GM18502 (cell line): Measurements from ENCODE around the gene CNIH3.

Source experiments
- ATAC-seq: cut with Tn5 transposase; IDR thresholded peaks from one replicate; pipeline ENCODE4 v1.9.1; 2021; ENCODE audit warnings: mild to moderate bottlenecking; ENCODE audit not compliant: unreplicated experiment, poor library complexity

CNIH3 gene

DNA sequence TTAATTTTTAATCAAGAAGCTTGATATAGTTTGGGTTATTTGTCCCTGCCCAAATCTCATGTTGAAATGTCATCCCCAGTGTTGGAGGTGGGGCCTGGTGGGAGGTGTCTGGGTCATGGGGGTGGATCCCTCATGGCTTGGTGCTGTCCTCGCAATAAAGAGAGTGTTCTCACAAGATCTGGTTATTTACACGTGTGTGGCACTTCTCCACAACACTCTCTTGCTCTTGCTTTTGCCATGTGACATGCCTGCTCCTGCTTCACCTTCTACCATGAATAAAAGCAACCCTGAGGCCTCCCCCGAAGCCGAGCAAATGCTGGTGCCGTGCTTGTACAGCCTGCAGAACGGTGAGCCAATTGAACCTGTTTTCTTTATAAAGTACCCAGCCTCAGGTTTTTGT lies 2.6 kb upstream of the CNIH3 start:
- no peak for ATAC-seq

DNA sequence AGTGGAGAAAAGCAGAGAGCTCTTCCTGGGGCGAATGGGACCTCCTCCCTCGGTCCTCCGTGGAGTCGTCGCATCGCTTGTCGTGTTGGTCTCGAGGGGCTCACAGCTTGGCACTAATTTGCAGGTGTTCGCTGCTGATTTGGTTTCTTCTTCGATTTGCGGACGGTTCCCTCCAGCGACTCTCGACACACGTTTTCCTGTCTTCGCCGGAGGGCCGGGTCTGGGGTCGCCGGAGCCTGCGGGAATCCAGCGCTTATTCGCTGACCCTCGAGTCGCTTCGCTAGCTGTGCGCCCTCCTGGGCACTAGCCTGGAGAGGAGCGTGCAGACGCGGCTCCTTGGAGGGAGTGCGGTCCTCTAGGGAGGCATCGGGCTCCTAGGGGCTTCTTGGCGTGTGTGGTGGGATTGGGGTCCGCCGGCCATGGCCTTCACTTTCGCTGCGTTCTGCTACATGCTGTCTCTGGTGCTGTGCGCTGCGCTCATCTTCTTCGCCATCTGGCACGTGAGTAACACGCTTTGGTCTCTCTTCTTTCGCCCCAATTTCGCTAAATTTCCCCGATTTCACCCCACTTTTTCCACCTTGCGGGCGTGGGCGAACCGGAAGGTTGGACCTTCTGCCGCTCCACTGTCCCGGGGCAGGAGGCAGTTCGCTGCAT lies 766 bp downstream of the CNIH3 start:
- ATAC-seq, result no peak

DNA sequence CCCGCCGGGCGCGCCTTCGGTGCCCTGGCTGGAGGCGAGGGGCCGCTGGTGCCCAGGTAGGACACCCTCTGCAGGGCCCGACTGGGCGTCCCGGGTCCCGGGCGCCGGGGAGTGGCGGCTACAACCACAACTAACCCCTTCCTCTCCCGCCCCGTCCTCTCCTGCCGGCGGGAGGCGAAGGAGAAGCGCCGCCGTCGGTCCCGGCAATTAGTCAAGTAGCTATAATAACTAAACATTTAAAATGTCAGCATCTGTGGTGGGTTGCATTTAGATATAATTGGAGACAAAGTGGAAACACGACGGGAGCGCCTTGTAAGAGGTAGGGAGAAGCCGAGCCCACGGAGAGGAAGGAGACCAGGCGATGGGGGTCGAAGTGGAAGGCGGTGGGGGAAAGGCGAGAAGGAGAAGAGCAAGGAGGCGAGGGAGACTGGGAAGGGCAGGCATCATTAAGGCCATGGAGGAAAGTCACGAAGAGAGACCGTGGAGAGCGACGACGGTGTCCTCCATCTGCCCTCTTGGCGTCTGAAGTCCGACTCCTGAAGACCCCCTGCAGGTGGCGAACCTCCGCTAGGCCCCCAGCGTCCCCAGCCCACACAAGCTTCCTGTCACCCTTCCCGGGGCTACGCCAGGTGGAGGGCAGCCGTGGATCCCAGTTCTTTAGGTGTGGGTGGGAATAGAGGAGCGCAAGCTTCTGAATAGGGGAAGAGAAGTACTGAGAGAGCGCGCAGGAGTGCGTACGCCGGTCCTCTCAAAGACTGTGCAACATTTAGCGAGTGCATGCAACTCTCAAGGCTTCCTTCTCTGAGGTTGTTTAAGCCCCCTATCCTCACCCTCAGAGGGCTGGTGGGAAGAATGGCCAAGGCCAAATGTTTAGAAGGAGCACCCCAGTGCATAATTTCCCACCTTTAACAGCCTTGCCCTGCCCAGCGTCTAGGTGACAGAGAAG lies 1.6 kb downstream of the CNIH3 start:
- no peak for ATAC-seq

DNA sequence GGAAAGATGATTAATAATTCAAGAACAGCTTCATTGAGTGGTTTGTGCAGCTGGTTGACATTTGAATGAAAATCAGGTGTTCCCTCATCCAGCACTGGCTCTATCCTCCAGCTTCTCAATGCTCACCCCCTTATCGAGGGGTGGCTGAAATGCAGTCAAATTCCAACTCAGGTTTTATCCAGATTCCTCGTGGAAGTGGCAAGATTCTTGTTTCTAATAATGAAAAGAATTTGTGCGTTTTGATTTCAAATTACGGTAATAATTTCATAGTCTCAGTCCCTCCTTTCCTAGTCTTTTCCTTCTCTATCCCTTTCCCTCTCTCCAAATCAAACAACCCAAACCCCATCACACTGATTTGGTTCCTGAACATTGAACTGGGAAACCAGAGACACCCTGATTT lies 3.1 kb downstream of the CNIH3 start:
- no peak for ATAC-seq

DNA sequence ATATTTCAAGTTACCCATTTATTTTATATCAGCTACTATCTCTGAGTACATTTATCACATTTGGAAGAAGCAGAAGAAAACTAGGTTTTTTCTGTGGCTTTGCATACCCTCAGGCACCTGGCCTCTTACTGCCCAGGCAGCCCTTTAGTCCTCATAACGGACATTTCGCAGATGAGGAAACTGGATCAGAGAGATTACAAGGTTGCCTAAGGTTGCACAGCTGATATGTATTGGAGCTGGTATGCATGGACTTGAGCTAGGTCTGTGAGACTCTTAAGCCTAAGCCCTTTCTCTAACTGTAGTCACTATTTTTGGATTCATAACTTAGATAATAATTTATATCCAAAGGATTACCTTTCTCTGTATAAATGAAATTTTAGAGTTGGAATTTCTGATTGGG lies 4.0 kb downstream of the CNIH3 start:
- no peak for ATAC-seq

DNA sequence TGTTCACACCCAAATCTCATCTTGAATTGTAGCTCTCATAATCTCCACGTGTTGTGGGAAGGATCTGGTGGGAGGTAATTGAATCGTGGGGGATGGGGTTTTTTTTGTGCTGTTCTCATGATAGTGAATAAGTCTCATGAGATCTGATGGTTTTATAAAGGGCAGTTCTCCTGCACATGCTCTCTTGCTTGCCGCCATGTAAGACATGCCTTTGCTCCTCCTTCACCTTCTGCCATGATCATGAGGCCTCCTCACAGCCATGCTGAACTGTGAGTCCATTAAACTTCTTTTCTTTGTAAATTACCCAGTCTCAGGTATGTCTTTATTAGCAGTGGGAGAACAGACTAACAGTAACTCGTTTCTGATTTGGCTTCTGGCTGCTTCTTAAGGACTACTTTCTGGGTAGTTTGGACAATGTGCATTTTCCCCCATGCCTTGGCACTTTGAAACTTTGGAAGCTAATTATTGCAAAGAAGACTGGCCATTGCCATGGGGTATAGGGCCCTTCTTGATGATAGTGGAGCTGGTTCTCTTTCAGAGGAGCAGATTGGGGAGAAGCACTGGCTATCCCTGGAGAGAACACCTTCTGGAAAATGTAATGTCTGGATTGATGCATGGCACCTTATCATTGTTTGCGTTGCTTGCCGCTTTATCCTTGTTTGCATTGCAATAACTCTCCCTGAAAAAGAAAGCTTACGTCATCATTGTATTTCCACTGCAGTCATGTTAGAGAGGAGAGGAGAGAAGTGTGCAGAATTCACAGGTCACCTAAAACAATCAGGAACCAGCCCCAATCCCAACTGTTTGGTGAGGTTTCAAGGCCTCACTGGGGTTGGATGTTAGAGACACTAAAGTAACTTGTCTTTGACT lies 5.9 kb downstream of the CNIH3 start:
- ATAC-seq, result no peak

DNA sequence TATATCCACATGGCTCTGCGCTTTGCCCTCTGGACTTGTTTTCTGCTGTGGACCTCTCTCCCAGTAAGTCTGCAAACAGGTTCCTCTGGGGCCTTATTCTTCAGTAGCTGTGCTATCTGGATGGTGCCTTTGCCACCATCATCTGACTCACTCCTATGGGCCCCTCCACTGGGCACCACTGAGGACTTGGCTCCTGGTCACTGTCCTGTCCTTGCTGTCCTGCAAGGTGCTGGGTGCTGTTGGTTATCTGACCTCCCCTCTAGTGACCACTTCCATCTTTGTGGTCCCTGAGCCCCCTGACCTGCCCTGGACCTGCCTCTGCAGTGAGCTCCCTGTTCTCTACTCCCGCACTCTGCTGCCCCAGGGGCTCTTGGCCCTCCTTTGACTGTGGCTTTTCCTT lies 6.7 kb downstream of the CNIH3 start:
- no peak for ATAC-seq

DNA sequence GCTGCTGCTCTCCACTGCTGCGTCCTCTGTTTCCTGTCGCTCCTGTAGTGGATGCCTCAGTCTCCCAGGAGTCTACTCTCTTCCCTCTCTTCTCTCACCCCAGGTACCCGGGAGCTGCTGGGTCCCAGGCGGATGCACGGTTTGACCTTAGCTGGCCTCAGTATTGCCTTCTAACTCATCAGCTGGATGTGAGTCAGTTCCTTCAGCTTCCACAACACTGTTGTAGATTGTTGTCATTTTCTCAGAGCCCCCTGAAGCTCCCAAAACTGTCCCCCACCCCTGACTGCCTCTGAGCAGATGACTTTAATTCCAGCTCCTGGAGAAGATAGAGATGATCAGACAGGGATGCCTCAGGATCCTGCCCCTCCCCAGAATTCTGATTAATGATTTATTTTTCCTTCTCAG lies 7.2 kb downstream of the CNIH3 start:
- no peak for ATAC-seq

DNA sequence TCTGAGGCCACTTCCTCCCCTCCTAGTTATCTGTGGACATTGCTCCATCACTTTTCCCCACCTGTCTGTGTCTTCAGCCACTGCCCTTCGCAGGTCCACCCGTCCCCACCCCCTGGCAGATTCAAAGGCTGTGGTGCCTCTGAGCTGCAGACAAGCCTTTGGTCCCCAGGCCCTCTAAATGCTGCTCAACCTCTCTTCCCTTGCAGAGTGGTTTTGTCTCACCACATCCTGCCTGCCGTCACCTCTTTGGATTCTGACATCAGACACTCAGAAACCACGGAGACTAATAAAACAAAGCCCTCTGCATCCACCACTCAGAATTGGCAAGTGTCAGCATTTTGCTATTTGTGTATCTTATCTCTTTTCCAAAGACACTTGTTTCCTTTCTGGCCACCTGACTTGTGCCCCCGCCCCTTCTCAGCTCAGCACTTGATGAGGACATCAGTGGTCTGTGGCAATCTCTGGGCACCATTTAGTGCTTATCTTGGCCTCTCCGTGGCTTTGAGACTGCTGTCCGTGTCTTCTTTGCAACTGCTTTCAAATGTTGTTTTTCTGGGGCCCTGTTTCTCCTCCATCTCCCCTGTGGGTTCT lies 7.7 kb downstream of the CNIH3 start:
- peak; percentile 92 for ATAC-seq

DNA sequence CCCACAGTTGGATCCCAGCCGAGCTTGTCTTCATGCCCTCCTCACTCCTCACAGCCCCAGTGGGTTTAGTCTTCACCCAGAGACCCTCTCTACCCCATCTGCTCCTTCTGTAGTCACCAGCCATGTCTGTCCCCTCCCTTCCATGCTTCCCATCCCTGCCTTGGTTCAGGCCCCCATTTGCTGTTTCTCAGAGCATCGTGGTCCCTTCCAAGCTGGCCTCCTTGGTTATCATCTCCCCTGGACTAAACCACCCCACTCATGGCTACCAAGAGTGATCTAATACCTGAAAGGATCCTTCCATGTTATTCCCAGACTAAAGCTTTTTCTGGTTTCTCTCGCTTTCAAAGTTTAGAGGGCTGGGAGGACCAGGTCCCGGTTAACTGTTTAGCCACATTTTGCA lies 8.3 kb downstream of the CNIH3 start:
- no peak for ATAC-seq

DNA sequence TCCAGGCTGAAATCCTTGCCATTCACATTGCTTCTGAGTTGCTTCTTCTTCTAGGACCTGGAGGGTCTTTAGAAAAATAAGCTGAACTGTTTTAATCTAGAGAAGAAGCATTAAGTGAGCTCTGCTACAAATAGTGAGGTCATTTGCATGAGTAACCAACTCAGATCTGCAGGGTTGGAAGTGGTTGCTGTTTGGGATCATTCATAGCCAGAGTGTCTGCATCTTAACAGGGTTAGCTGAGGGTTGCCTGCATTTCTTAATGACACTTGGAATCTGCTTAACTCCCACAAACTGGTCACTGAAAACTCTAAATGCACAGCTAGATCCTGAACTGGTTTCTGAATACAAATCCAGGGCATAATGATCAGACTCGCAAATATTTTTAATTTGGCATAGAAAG lies 9.9 kb downstream of the CNIH3 start:
- ATAC-seq, result no peak

DNA sequence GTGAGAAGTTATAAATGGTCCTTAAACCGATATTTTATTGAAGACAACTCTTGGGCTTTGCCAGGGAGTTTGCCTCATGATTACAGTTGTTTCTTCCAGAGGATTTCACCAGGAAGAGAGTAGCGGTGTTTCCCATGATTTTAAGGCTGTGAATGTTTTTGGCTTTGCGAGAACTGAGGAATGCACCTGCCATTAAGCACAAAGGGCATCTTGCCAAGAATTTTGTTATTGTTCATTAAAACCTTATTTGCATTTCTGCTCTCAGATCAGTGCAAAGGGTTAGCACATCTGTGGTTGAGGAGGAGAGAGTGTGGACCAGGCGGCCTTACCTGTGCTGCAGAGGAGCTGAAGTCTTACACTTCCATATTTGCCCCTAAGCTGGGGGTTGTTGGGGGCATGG lies 13.8 kb downstream of the CNIH3 start:
- no peak for ATAC-seq

DNA sequence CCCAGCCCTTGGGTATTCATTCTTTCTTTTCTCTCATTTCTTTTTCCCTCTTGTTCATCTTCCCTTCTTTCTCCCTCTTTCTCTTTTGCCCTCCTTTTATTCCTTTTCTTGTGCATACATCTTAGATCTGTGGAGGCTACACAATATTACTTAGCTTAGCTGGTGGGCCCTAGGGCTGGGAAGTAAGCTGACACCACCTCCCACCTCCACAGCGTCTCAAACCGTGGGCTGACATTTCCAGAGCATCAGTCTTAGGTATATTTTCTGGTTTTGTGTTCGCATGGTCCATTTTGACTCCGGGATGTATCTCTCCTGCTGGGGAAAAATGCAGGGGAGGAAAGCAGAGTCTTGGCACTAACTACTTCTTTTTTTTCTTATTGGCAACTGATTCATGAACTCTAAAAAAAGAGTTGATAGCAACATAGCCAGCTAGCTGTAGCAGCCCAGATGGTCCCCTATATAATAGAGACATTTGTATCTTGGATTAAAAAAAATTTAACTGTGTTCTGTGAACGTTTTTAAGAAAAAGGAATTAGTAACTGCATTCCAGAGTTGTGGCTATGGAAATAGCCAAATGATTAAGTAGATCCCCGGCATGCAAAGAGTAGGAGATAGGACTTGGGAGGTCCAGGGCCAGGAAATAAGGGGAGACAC lies 15.5 kb downstream of the CNIH3 start:
- ATAC-seq, result no peak

DNA sequence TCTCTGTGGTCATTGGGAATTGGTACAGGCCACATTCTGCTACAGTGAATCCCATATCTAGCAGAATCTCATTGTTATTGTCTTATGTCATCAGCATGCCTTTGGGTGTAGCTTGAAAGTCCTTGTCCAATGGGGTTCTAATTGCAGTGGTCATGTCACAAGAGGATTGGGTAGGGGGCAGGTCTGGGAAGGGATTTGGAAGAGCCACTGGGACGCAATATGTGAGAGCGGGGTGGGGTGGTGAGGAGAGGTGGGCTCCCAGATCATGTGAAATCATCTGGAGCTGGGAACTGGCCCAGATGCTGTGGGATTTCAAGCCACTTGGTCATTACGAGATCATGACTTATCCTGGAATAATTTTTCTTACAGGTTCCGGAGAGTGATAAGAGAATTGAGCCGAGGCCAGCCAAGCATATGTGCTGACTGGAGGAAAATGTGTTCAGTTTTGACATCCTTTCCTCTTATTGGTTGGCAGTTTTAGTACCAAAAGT lies 16.3 kb downstream of the CNIH3 start:
- no peak for ATAC-seq

DNA sequence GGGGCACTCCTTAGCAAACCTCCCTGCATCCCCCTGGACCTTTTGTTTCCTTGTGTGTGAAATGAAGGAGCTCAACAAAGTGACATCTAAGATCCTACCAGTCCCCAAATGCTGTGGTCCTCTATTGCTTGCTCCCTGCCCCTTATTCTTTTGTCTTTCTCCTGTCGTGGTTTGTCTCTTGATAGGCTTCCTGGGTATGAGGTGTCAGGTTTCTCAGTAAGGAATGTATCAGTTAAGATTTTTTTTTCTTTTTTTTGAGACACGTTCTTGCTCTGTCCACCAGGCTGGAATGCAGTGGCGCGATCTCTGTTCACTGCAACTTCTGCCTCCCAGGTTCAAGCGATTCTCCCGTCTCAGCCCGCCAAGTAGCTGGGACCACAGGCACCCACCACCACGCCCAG lies 16.8 kb downstream of the CNIH3 start:
- ATAC-seq, result no peak

DNA sequence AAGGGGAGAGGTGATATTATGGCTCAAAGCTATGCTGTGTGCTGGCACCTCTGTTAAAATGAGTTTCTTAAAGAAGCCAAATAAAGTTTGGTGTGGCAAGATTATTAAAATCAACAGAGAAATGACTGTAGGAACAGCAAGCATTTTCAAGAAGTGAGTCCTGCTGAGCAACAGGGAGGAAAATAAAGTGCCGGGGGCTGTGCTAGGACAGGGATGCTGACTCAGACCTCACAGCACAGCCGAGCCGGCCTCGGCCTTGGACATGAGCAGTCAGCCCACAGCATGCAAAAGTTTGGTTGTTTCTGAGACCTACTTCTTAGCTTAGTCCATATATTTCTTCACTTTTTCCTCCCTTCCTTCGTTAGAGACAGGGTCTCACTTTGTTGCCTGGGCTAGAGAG lies 19.2 kb downstream of the CNIH3 start:
- ATAC-seq, result no peak

DNA sequence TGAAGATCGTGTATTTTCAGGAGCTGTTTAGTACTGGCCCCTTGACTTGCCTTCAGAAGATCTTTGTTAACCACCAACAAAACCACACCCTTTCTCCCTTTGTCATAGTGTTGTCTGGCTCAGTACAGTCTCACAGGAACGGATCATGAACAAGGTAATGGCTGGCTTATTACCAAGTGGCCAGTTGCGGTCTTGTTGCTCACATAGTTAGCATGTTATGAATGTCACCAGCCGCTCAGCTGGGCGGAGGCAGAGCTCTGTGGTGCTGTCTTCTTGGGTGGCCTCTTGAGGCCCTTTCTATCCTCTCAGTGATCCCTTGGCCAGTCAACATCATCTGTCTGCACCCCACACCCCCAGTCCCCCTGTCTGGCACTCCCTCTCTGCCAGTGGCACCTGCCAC lies 21.4 kb downstream of the CNIH3 start:
- ATAC-seq, result no peak

DNA sequence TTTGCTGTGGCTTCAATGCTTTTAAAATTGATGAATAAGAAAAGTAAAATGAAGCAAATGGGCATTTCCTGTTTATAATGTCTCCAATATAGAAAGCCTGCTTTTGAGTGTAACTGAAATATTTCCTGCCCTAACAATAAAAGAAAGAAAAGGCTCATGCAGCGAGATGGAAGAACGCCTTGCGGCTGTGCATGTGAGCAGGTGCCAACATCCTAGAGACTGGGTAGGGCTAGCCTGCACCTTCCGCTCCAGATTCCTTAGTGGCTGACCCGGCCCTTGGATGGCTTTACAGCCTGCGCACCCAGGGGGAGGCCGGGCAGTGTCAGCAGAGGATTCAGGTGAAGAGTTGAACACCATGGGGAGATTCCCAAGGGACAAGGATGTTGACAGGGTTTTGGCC lies 21.8 kb downstream of the CNIH3 start:
- ATAC-seq, result no peak

DNA sequence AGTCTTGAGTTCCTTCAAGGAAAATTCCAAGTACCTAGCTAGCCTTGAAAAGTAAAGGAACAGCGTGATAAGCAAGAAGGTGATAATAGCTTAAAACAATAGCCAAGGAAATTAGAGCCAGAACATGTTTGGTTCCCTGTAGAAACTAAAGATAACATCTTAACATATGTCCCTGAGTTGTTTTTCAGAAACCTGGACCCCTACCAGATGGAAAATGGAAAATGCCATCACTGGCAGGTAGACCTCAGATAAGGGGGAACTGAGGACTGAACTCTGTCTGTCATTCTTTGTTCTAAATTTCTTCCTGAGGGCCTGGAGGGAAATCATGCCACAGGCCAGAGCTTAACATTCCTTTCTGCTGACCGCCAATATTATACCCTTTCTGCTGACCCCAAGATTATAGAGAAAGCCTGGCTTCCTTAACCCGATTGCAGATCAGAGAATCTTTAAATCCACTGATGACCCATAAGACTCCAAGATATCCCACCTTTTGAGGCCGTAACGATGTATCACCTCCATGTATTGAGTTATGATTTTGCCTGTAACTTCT lies 23.4 kb downstream of the CNIH3 start:
- no peak for ATAC-seq

DNA sequence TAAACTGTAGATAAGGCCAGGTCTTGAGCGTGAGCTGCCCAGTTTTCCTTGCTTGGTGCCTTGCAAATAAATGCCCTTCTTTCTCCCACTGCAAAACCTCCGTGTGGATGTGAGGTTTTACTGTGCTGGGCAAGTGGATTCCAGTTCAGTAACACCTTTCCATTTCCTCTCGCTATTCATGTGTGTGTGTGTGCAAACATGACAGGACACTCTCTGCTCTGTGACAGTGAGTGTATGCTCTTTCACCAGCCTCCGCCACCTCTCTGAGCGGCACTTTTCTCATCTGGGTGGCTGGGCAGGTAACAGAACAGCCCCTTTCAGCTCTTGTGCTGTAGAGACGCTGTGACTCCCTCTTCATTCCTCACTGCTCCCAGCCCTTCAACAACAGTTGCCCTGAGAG lies 23.9 kb downstream of the CNIH3 start:
- ATAC-seq, result no peak
